GM12801 (cell line): ENCODE data around the gene PIP4K2A.

ENCODE experiments used
- CTCF ChIP-seq: IDR thresholded peaks from one replicate; pipeline ENCODE4 v1.5.1; 2011; ENCODE audit warnings: control low read depth; ENCODE audit not compliant: insufficient read length; ENCODE audit errors: extremely low read depth

PIP4K2A gene

GRCh38 chr10:22548344-22548743 lies 166.0 kb downstream of the PIP4K2A start:
- TF ChIP-seq CTCF: no peak

- no peak for TF ChIP-seq CTCF
Observed at GRCh38 chr10:22545643-22546042, 168.7 kb downstream of the PIP4K2A start.

- TF ChIP-seq CTCF: no peak
Observed at GRCh38 chr10:22544325-22545068, 169.9 kb downstream of the PIP4K2A start.

- no peak for TF ChIP-seq CTCF
Observed at GRCh38 chr10:22542773-22543172, 171.6 kb downstream of the PIP4K2A start.

GRCh38 chr10:22541900-22542299 lies 172.5 kb downstream of the PIP4K2A start:
- TF ChIP-seq CTCF: no peak

GRCh38 chr10:22539579-22540298 lies 174.6 kb downstream of the PIP4K2A start:
- no peak for TF ChIP-seq CTCF

GRCh38 chr10:22537810-22538209 lies 176.6 kb downstream of the PIP4K2A start:
- TF ChIP-seq CTCF: no peak
